Activated CD8-positive, alpha-beta memory T cell treated with anti-CD3 and anti-CD28 coated beads for 36 hours (primary cell): ENCODE data around the gene ZNF618. TPM values are rescaled to one million over a fixed set of nuclear protein-coding genes. Genes with fewer than 3 reads are reported as not detected.

Source experiments
- CTCF ChIA-PET: fragments of 350-600 bp; sonication (Branson Sonifier 250); formaldehyde crosslinking; loops from one replicate; lab custom pipeline; 2021; ENCODE audit warnings: antibody characterized with exemption; lab: Charles Lee
- POLR2A ChIA-PET: fragments of 350-600 bp; sonication (Branson Sonifier 250); formaldehyde crosslinking; loops from one replicate; lab custom pipeline; 2021; ENCODE audit warnings: antibody characterized with exemption; lab: Charles Lee
- total RNA-seq, 2 experiments: library from RNA; stranded (reverse); gene quantifications; one replicate each; pipeline ENCODE4 v1.2.3, GENCODE V29; 2021

Gene ZNF618
- total RNA-seq, result under 1 TPM; 0.36 TPM

GRCh38 chr9:113876151-113876992 is at the start of gene ZNF618:
Gene ZNF618, plus strand, starts transcription at chr9:113876309. Its CDS starts 72 bp downstream, at chr9:113876381.
- CTCF ChIA-PET, result interaction anchor here (0.7 to 1.1 kb wide), 6 partner anchors 8 to 612 kb away, joined by 3 to 4 read pairs (median 3); no protein-coding TSS in a partner anchor
- POLR2A ChIA-PET, result interaction anchor here (0.6 to 0.7 kb wide), 2 partner anchors 37 to 69 kb away, joined by 3 read pairs; no protein-coding TSS in a partner anchor

GRCh38 chr9:113828221-113828620 is 47.9 kb upstream of the ZNF618 start:
- POLR2A ChIA-PET, result interaction anchor here (0.8 kb wide), 1 partner anchor 403 kb away, joined by 4 read pairs; no protein-coding TSS in a partner anchor
- CTCF ChIA-PET, result no interaction called here

GRCh38 chr9:113837334-113837733 is 38.8 kb upstream of the ZNF618 start:
- POLR2A ChIA-PET, result no interaction called here
- CTCF ChIA-PET, result no interaction called here

GRCh38 chr9:113842086-113842485 is 34.0 kb upstream of the ZNF618 start:
- POLR2A ChIA-PET, result no interaction called here
- CTCF ChIA-PET, result no interaction called here

- CTCF ChIA-PET, result no interaction called here
- POLR2A ChIA-PET, result no interaction called here
Observed at GRCh38 chr9:113844466-113844865, 31.6 kb upstream of the ZNF618 start.

- POLR2A ChIA-PET, result no interaction called here
Observed at GRCh38 chr9:113851359-113851758, 24.8 kb upstream of the ZNF618 start.

GRCh38 chr9:113851873-113852272 is 24.2 kb upstream of the ZNF618 start:
- ChIA-PET POLR2A (no interaction called here), CTCF (no interaction called here)

More at GRCh38 chr9:113851359-113851758, 24.8 kb upstream of the ZNF618 start:
- CTCF ChIA-PET, result no interaction called here

- ChIA-PET CTCF (no interaction called here), POLR2A (no interaction called here)
Observed at GRCh38 chr9:113853333-113853732, 22.8 kb upstream of the ZNF618 start.

GRCh38 chr9:113854310-113854709 is 21.8 kb upstream of the ZNF618 start:
- ChIA-PET CTCF (no interaction called here), POLR2A (no interaction called here)

- CTCF ChIA-PET, result no interaction called here
Observed at GRCh38 chr9:113857875-113858274, 18.2 kb upstream of the ZNF618 start.

GRCh38 chr9:113858282-113858681 is 17.8 kb upstream of the ZNF618 start:
- ChIA-PET POLR2A (no interaction called here), CTCF (interaction anchor here (0.6 kb wide), 1 partner anchor 24 kb away, joined by 3 read pairs; no protein-coding TSS in a partner anchor)

More at GRCh38 chr9:113857875-113858274, 18.2 kb upstream of the ZNF618 start:
- POLR2A ChIA-PET, result no interaction called here

GRCh38 chr9:113863345-113863744 is 12.8 kb upstream of the ZNF618 start:
- CTCF ChIA-PET, result no interaction called here
- POLR2A ChIA-PET, result no interaction called here

GRCh38 chr9:113868501-113868900 is 7.6 kb upstream of the ZNF618 start:
- ChIA-PET POLR2A (no interaction called here), CTCF (interaction anchor here (0.6 kb wide), 1 partner anchor 8 kb away, joined by 3 read pairs; no protein-coding TSS in a partner anchor)

- ChIA-PET CTCF (no interaction called here), POLR2A (no interaction called here)
Observed at GRCh38 chr9:113872485-113873143, 3.5 kb upstream of the ZNF618 start.

- CTCF ChIA-PET, result no interaction called here
Observed at GRCh38 chr9:113873446-113873845, 2.7 kb upstream of the ZNF618 start.

GRCh38 chr9:113873926-113874325 is 2.2 kb upstream of the ZNF618 start:
- ChIA-PET POLR2A (no interaction called here), CTCF (no interaction called here)

More at GRCh38 chr9:113873446-113873845, 2.7 kb upstream of the ZNF618 start:
- POLR2A ChIA-PET, result no interaction called here

GRCh38 chr9:113875459-113876150 is 504 bp upstream of the ZNF618 start:
- CTCF ChIA-PET, result interaction anchor here (0.6 to 1.1 kb wide), 3 partner anchors 53 to 356 kb away, joined by 3 to 6 read pairs (median 3); no protein-coding TSS in a partner anchor

GRCh38 chr9:113876993-113877368 is 872 bp downstream of the ZNF618 start:
- ChIA-PET POLR2A (interaction anchor here (0.7 kb wide), 1 partner anchor 38 kb away, joined by 3 read pairs; no protein-coding TSS in a partner anchor), CTCF (interaction anchor here (0.6 to 1.1 kb wide), 6 partner anchors 29 to 613 kb away, joined by 3 to 4 read pairs (median 3); no protein-coding TSS in a partner anchor)

More at GRCh38 chr9:113875459-113876150, 504 bp upstream of the ZNF618 start:
- POLR2A ChIA-PET, result no interaction called here

- POLR2A ChIA-PET, result interaction anchor here (0.7 kb wide), 1 partner anchor 67 kb away, joined by 5 read pairs; no protein-coding TSS in a partner anchor
- CTCF ChIA-PET, result interaction anchor here (0.7 kb wide), 1 partner anchor 64 kb away, joined by 3 read pairs; no protein-coding TSS in a partner anchor
Observed at GRCh38 chr9:113879318-113879717, 3.2 kb downstream of the ZNF618 start.
